Keratinocyte (primary cell): ENCODE data around the gene ITGB1. TPM values are rescaled to one million over a fixed set of nuclear protein-coding genes. Genes with fewer than 3 reads are reported as not detected.

Experiments
- DNase-seq: peaks from one replicate; pipeline ENCODE4 v3.0.0-alpha.2; 2011; ENCODE audit warnings: low read depth, missing footprints, low spot score
- FAIRE-seq: peaks from 2 replicates; lab custom pipeline; 2011; peaks lifted over from hg19 to GRCh38; lab: Jason Lieb, UNC
- H2AFZ ChIP-seq: 2 replicates; pipeline ENCODE4 v1.6.0; 2012; ENCODE audit warnings: low read length, control low read depth, inconsistent platforms; ENCODE audit not compliant: control insufficient read depth
- H3K27ac ChIP-seq: 2 replicates; pipeline ENCODE4 v1.5.1; 2011; ENCODE audit warnings: low read length; ENCODE audit not compliant: control insufficient read depth, insufficient read depth
- H3K27me3 ChIP-seq: 3 replicates; pipeline ENCODE4 v1.6.0; 2011; ENCODE audit warnings: low read length; ENCODE audit not compliant: control insufficient read depth, insufficient read depth; ENCODE audit errors: extremely low read depth
- H3K36me3 ChIP-seq, 2 experiments: 2 replicates in 1 of 2; 3 replicates in 1 of 2; pipeline ENCODE4 v1.5.1; 2011; ENCODE audit warnings: low read length in 2 of 2, mild to moderate bottlenecking in 1 of 2; ENCODE audit not compliant: control insufficient read depth in 2 of 2, insufficient read depth in 2 of 2; ENCODE audit errors: extremely low read depth in 1 of 2
- H3K4me1 ChIP-seq: 3 replicates; pipeline ENCODE4 v1.5.1; 2011; ENCODE audit warnings: low read length; ENCODE audit not compliant: control insufficient read depth, insufficient read depth; ENCODE audit errors: extremely low read depth
- H3K4me2 ChIP-seq: 3 replicates; pipeline ENCODE4 v1.6.0; 2011; ENCODE audit warnings: low read depth, low read length; ENCODE audit not compliant: control insufficient read depth, insufficient read depth; ENCODE audit errors: extremely low read depth
- H3K4me3 ChIP-seq, 3 experiments: fragments of 200-600 bp in 1 of 3; sonication (generic) in 1 of 3; 2 replicates in 2 of 3; 3 replicates in 1 of 3; pipeline ENCODE4 v1.5.1; 2011 to 2016; ENCODE audit warnings: low read length in 3 of 3, mild to moderate bottlenecking in 3 of 3, control low read depth in 2 of 3, inconsistent platforms in 1 of 3, low read depth in 1 of 3, mixed read lengths in 1 of 3, mixed run types in 1 of 3, moderate library complexity in 1 of 3; ENCODE audit not compliant: control insufficient read depth in 2 of 3, insufficient read depth in 2 of 3; ENCODE audit errors: extremely low read depth in 1 of 3
- H3K79me2 ChIP-seq: 2 replicates; pipeline ENCODE4 v1.6.0; 2012; ENCODE audit warnings: low read length; ENCODE audit not compliant: control insufficient read depth, insufficient read depth
- H3K9ac ChIP-seq: 3 replicates; pipeline ENCODE4 v1.6.0; 2011; ENCODE audit warnings: low read length; ENCODE audit not compliant: control insufficient read depth, insufficient read depth; ENCODE audit errors: extremely low read depth
- H3K9me1 ChIP-seq: 3 replicates; pipeline ENCODE4 v1.6.0; 2011; ENCODE audit warnings: low read length; ENCODE audit not compliant: control insufficient read depth, insufficient read depth; ENCODE audit errors: extremely low read depth
- H3K9me3 ChIP-seq: 2 replicates; pipeline ENCODE4 v1.5.1; 2012; ENCODE audit warnings: low read depth, low read length; ENCODE audit not compliant: control insufficient read depth
- H4K20me1 ChIP-seq: 3 replicates; pipeline ENCODE4 v1.6.0; 2011; ENCODE audit warnings: low read length; ENCODE audit not compliant: control insufficient read depth, insufficient read depth; ENCODE audit errors: extremely low read depth
- CTCF ChIP-seq, 3 experiments: IDR thresholded peaks in 1 of 3; conservative IDR thresholded peaks in 1 of 3; optimal IDR thresholded peaks in 1 of 3; 2 replicates in 2 of 3; 3 replicates in 1 of 3; pipeline versions ENCODE3 to v1.5.1; 2011; ENCODE audit warnings: low read length in 3 of 3, mild to moderate bottlenecking in 3 of 3, moderate library complexity in 2 of 3, control low read depth in 1 of 3, inconsistent platforms in 1 of 3; ENCODE audit not compliant: insufficient read depth in 2 of 3; ENCODE audit errors: extremely low read depth in 1 of 3
- EZH2 ChIP-seq: IDR thresholded peaks from one replicate; pipeline ENCODE4 v1.6.1; 2012; ENCODE audit warnings: inconsistent platforms, mild to moderate bottlenecking, low read length, moderate library complexity
- dilution Hi-C: fragments of 300-500 bp; cut with MboI; formaldehyde crosslinking; loops from one replicate; pipeline ENCODE4 v1.7.0; 2020; ENCODE audit warnings: low sequenced_read_pairs; ENCODE audit not compliant: extremely low pct_ligation_motif_present
- polyA minus RNA-seq, 3 experiments: library from RNA; depleted of rRNA, polyadenylated mRNA; stranded (reverse); fragments of >200 nt; gene quantifications; 1 replicate in 1 of 3; 2 replicates in 1 of 3; 3 replicates in 1 of 3; pipeline ENCODE4 v1.2.3, GENCODE V29; 2011
- polyA plus RNA-seq, 5 experiments: library from polyadenylated mRNA; depleted of rRNA in 3 of 5; stranded (reverse) in 3 of 5; stranded (forward) in 1 of 5; unstranded in 1 of 5; fragments of >200 nt; gene quantifications; 1 replicate in 1 of 5; 2 replicates in 3 of 5; 3 replicates in 1 of 5; pipeline versions ENCODE4 v1.2.1 to v1.2.3, GENCODE V29; 2011 to 2012; ENCODE audit warnings: missing spikeins in 2 of 5, low read depth in 1 of 5, low replicate concordance in 1 of 5

Gene ITGB1
- polyA plus RNA-seq = 1,026 to 1,445 TPM (median 1,030 TPM) in 3 replicates
- polyA plus RNA-seq (2011; ENCODE audit: low read depth) = 511 TPM
- 420 and 664 TPM in 2 replicates for polyA plus RNA-seq (2011; cell fraction: cytosol; rRNA removed)
- 1,436 and 2,106 TPM in 2 replicates for polyA plus RNA-seq (2011; cell fraction: nucleus; rRNA removed)
- 328 and 1,010 TPM in 2 replicates for polyA plus RNA-seq (2012; ENCODE audit: low replicate concordance)
- 361 to 979 TPM (median 522 TPM) in 3 replicates for polyA minus RNA-seq
- polyA minus RNA-seq (2011; cell fraction: cytosol; rRNA and poly(A)+ RNA removed) = 475 TPM
- 1,567 and 2,524 TPM in 2 replicates for polyA minus RNA-seq (2011; cell fraction: nucleus; rRNA and poly(A)+ RNA removed)

- no peaks in the 10 kb centered on the region for H3K9me3 ChIP-seq
- H3K9ac ChIP-seq = peak within 1 kb of the TSS; percentile 92
- TF ChIP-seq CTCF (optimal IDR thresholded peaks at IDR 0.05 in 1 of 3, IDR thresholded peaks at IDR 0.05 in 1 of 3, conservative IDR thresholded peaks at IDR 0.05 in 1 of 3; ENCODE audit: extremely low read depth in 1 of 3, insufficient read depth in 2 of 3, low read length in 3 of 3) (no peak), EZH2 (no peak)
- H3K27me3 ChIP-seq = no peaks in the 10 kb centered on the region
- H3K36me3 ChIP-seq = peaks cover 2 to 13% of the 10 kb centered on the region in 2 experiments
- no peaks in the 10 kb centered on the region for H3K9me1 ChIP-seq
- H3K4me1 ChIP-seq = peaks cover 37% of the 10 kb centered on the region
- peaks cover 76% of the 10 kb centered on the region for H3K79me2 ChIP-seq
- H3K4me3 ChIP-seq = peak within 1 kb of the TSS; percentile 84 to 97 (median 95)
- H4K20me1 ChIP-seq = peaks cover 18% of the 10 kb centered on the region
- FAIRE-seq = no peak
- dilution Hi-C loops = no loop called here
- no peak for DNase-seq
- H3K27ac ChIP-seq = peak within 1 kb of the TSS; percentile 97
- H2AFZ ChIP-seq = no peak within 1 kb of the TSS
- H3K4me2 ChIP-seq = peak within 1 kb of the TSS; percentile 76
Measured at GRCh38 chr10:32958085-32959005, at the start of gene ITGB1. ITGB1 (minus strand) TSS chr10:32958230; CDS start chr10:32935558, 22,672 bp downstream.

GRCh38 chr10:33006342-33006887 is 48.4 kb upstream of the ITGB1 start:
- Histone ChIP-seq H3K36me3 (no peaks in the 10 kb centered on the region), H3K9ac (peak overlapping the region; percentile 88), H3K27me3 (no peaks in the 10 kb centered on the region), H2AFZ (no peak overlapping the region), H3K9me3 (no peaks in the 10 kb centered on the region), H3K4me1 (peaks cover 54% of the 10 kb centered on the region), H3K79me2 (peaks cover 17% of the 10 kb centered on the region), H3K9me1 (no peaks in the 10 kb centered on the region), H3K4me3 (peak overlapping the region in 2 of 3 experiments; percentile 62 to 78), H3K4me2 (peak overlapping the region; percentile 95), H3K27ac (peak overlapping the region; percentile 98), H4K20me1 (no peaks in the 10 kb centered on the region)
- dilution Hi-C loops = no loop called here
- DNase-seq (no peak), FAIRE-seq (no peak)
- TF ChIP-seq EZH2 (no peak), CTCF (optimal IDR thresholded peaks at IDR 0.05 in 1 of 3, IDR thresholded peaks at IDR 0.05 in 1 of 3, conservative IDR thresholded peaks at IDR 0.05 in 1 of 3; ENCODE audit: extremely low read depth in 1 of 3, insufficient read depth in 2 of 3, low read length in 3 of 3) (no peak)
